Measurements from ENCODE around the gene UBE2E1. TPM values are rescaled to one million over a fixed set of nuclear protein-coding genes. Genes with fewer than 3 reads are reported as not detected.

Gene UBE2E1
- total RNA-seq, 2 donors from 2014 or later, result 41.2 to 53.3 TPM

DNA sequence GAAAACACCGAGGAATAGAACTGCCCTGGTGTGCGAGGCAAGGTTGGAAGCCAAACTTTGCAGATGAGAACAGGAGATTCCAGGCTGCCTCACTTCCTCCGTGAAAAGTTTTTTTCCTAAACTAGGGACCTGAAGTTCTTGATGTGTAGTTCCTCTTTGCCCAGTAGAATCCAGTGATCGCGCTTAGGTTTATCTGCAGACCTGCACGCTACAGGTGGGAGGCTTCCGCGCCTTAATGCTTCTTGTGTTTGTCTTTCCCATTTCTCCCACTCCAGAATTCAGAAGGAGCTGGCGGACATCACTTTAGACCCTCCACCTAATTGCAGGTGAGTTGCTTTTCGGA, 5.4 kb downstream of the UBE2E1 start:
- Histone ChIP-seq H3K9me3 (no peaks in the 10 kb centered on the region), H3K36me3 (peaks cover 2% of the 10 kb centered on the region), H3K4me3 (peak overlapping the region; percentile 88), H3K4me1 (ENCODE audit: control insufficient read depth in 1 of 2, low read depth in 2 of 2) (peaks cover 22 to 51% of the 10 kb centered on the region in 2 donors), H3K27ac (peak overlapping the region in 1 of 2 donors; percentile 79), H3K27me3 (replicated peaks; ENCODE audit: insufficient read depth) (no peaks in the 10 kb centered on the region)
- DNase-seq (ENCODE audit: low spot score), result no peak
- TF ChIP-seq, protein P1, sequence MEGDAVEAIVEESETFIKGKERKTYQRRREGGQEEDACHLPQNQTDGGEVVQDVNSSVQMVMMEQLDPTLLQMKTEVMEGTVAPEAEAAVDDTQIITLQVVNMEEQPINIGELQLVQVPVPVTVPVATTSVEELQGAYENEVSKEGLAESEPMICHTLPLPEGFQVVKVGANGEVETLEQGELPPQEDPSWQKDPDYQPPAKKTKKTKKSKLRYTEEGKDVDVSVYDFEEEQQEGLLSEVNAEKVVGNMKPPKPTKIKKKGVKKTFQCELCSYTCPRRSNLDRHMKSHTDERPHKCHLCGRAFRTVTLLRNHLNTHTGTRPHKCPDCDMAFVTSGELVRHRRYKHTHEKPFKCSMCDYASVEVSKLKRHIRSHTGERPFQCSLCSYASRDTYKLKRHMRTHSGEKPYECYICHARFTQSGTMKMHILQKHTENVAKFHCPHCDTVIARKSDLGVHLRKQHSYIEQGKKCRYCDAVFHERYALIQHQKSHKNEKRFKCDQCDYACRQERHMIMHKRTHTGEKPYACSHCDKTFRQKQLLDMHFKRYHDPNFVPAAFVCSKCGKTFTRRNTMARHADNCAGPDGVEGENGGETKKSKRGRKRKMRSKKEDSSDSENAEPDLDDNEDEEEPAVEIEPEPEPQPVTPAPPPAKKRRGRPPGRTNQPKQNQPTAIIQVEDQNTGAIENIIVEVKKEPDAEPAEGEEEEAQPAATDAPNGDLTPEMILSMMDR (IDR thresholded peaks at IDR 0.05), result no peak
- no peak for ATAC-seq (ENCODE audit: insufficient number of reproducible peaks, low FRiP score, low read depth)

DNA sequence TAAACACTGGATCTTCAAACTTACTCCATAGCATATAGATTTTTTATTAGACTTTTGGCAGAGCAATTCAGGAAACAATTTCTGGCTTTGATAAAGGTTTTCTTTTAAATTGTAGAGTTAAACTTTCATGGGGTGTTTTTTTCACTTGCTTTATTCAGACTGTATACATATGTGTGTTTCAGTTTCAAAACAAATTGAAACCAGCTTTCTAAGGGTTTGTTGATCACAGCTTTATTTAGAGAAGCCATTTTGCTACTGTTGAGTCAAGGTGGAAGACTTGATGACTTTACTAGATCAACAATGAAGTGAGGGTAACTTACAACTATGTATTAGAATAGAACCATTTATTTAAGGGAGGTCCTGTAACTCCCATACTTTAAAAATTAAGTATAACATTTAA, 6.2 kb downstream of the UBE2E1 start:
- Histone ChIP-seq H3K9me3 (no peaks in the 10 kb centered on the region), H3K4me1 (ENCODE audit: control insufficient read depth in 1 of 2, low read depth in 2 of 2) (peaks cover 22 to 51% of the 10 kb centered on the region in 2 donors), H3K4me3 (no peak overlapping the region), H3K27ac (no peak overlapping the region), H3K27me3 (replicated peaks; ENCODE audit: insufficient read depth) (no peaks in the 10 kb centered on the region), H3K36me3 (peaks cover 2% of the 10 kb centered on the region)
- TF ChIP-seq, protein P1 (IDR thresholded peaks at IDR 0.05), result no peak
- no peak for DNase-seq (ENCODE audit: low spot score)
- ATAC-seq (ENCODE audit: insufficient number of reproducible peaks, low FRiP score, low read depth), result no peak

DNA sequence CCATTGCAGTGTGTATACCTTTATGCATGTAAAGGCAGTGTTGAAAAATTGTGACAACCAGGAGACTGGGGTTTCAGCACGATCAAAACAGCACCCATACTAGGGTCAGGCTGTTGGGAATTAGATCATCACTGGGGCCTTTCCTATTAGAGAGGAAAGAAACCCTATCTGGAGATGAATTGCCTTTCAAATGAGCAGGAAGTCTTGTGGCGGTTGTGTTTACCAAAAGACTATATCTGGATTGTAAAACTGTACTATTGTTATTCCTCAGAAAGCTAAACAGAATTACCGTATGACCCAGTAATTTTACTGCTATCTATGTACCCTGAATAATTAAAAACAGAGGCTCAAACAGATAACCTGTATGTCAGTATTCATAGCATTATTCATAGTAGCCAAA, 10.1 kb downstream of the UBE2E1 start:
- TF ChIP-seq, protein P1 (IDR thresholded peaks at IDR 0.05), result no peak
- no peaks in the 10 kb centered on the region for H3K9me3 ChIP-seq
- DNase-seq (ENCODE audit: low spot score), result no peak
- no peak overlapping the region for H3K4me3 ChIP-seq
- no peak overlapping the region for H3K27ac ChIP-seq
- H3K4me1 ChIP-seq (ENCODE audit: control insufficient read depth in 1 of 2, low read depth in 2 of 2), result peaks cover 4 to 30% of the 10 kb centered on the region in 2 donors
- no peaks in the 10 kb centered on the region for H3K27me3 ChIP-seq (replicated peaks; ENCODE audit: insufficient read depth)
- H3K36me3 ChIP-seq, result peaks cover 3% of the 10 kb centered on the region
- ATAC-seq (ENCODE audit: insufficient number of reproducible peaks, low FRiP score, low read depth), result no peak

DNA sequence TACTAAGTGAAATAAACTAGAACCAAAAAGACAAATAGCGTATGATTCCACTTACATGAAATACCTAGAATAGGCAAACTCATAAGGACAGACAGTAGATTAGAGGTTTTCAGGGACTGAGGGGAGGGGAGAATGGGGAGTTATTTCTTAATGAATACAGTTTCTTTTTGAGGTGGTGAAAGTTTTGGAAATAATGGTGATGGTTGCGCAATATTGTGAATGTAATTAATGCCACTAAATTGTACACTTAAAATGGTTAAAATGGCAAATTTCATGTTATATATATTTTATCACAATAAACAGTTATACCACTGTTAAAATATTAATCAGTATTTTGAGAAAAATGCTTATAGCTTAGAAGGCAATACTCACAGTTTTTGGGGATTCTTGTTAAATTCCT, 11.0 kb downstream of the UBE2E1 start:
- no peak for ATAC-seq (ENCODE audit: insufficient number of reproducible peaks, low FRiP score, low read depth)
- Histone ChIP-seq H3K4me1 (ENCODE audit: control insufficient read depth in 1 of 2, low read depth in 2 of 2) (peaks cover 0 to 23% of the 10 kb centered on the region in 2 donors), H3K4me3 (no peak overlapping the region), H3K36me3 (peaks cover 3% of the 10 kb centered on the region), H3K27me3 (replicated peaks; ENCODE audit: insufficient read depth) (no peaks in the 10 kb centered on the region), H3K27ac (no peak overlapping the region), H3K9me3 (no peaks in the 10 kb centered on the region)
- no peak for DNase-seq (ENCODE audit: low spot score)
- TF ChIP-seq, protein P1 (IDR thresholded peaks at IDR 0.05), result no peak

DNA sequence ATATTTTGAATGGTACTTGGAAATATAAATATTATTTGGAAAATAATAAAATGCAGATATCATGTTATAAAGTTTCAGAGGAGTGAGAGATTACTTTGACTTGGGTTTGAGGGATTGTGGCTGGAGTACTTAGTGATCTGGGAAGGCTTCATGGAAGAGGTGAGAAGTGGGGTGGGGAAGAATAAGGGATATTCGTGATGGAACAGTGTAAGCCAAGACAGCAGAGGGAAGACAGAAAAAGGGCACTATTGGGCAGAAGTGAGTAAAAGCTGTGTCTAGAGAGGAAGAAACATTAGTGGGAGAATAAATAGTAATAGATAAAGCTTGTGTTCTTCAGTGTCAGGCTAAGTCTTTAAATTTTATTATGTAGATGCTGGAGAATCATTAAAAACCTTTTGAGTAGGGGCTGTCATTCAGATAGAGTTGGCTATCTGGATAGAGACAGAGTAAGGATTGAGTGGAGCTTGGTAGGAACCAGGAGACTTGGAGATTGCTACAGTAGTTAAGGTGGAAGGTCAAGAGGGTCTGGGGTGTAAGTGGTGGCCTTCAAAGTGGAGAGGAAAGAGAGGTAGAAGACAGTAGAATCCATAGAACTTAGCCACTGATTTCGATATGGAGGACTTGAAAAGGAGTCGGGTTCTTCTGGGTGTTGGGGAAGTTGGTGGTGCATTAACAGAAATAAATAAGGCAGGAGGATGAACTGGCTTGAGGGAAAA, 11.9 kb downstream of the UBE2E1 start:
- TF ChIP-seq, protein P1 (IDR thresholded peaks at IDR 0.05), result no peak
- Histone ChIP-seq H3K4me3 (no peak overlapping the region), H3K9me3 (no peaks in the 10 kb centered on the region), H3K27me3 (replicated peaks; ENCODE audit: insufficient read depth) (no peaks in the 10 kb centered on the region), H3K4me1 (ENCODE audit: control insufficient read depth in 1 of 2, low read depth in 2 of 2) (peaks cover 0 to 14% of the 10 kb centered on the region in 2 donors), H3K36me3 (peaks cover 3% of the 10 kb centered on the region), H3K27ac (no peak overlapping the region)
- no peak for ATAC-seq (ENCODE audit: insufficient number of reproducible peaks, low FRiP score, low read depth)
- DNase-seq (ENCODE audit: low spot score), result no peak
